HG02571 (cell line): ENCODE measurements around the gene KCNK18.
"Not testable (repeated sequence)": the region's sequence is repeated elsewhere in the genome, so short reads cannot be mapped to it uniquely, and the experiment has no call there.

Source experiments
- ATAC-seq: cut with Tn5 transposase; IDR thresholded peaks from one replicate; pipeline ENCODE4 v1.9.1; 2021; ENCODE audit warnings: mild to moderate bottlenecking, moderate library complexity; ENCODE audit not compliant: unreplicated experiment

The KCNK18 gene

GRCh38 chr10:117218654-117219053 is 21.4 kb downstream of the KCNK18 start:
- no peak for ATAC-seq

DNA sequence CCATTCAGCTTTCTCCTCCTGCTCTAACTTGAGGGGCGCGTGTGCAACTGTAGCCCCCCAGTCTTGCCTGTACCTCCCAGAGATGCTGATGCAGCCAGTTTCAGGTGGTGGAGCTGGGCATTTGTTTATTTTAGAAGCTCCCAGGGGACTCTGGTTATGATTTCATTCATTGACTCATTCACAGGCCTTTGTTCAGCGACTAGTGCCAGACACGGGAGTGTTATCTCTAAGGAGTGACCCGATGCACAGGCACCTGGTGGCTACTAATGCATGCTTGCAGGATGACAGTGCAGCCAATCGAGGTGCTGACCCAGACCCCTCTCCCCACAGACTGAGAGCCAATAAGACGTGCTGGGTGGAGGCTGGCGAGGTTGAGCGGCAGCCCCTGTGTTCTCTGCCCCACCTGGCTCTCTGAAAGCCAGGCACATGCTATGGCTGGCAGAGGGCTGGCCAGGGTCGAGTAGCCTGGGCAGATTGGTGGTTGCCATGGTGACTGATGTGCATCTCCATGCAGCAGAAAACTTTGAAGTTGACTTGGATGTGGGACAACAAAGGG is 23.9 kb downstream of the KCNK18 start:
- ATAC-seq: no peak

DNA sequence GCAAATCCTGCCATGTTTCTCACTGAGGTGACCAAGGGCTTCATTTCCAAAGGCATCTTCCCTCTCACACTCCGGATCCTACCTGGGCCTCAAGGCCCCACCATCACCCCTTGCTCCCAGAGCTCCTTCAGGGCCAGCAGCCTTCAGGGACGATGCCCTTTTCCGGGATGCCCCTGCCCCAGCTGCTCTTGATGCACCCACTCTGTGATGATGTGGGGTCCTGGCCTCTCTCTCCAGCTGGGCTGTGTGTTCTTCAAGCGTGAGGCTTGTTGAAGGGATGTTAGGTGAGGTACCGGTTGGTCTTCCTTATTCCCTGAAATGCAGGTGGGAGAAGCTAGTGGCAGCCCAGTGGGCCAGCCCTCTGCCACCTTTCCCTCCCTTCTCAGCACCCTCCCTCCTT is 25.3 kb downstream of the KCNK18 start:
- no peak for ATAC-seq

DNA sequence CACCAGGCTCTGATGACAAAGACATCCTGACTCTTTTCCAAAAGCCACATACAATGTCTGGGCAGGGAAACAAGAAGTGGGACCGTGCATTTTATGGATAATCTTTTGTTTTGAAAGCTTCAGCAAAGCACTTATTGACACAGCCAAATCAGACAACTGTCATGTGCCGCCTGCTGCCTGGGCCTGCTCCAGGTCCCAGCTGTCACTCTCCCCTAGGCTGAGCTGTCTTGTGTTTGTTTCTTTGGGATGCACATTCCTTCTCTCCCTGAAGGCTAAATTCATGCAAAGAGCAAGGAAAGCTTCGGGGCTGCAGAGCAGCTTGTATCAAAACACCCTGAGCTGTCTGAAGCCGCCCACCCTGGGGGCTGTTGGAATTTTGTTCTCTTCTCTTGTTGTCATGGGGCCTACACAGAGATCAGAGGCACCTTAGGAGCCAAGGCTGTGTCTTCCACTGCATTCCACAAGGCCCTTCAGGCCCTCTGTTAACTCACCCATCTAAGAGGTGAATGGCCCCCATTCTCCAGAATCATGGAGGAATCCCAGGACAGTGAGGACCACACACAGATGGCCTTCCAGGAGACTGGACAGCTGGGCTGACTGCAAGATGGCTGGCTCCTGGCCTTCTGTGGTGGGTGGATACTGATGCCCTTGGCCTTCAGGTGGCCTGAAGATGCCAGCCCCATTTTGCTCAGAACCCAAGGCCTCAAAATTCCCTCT is 25.8 kb downstream of the KCNK18 start:
- no peak for ATAC-seq

DNA sequence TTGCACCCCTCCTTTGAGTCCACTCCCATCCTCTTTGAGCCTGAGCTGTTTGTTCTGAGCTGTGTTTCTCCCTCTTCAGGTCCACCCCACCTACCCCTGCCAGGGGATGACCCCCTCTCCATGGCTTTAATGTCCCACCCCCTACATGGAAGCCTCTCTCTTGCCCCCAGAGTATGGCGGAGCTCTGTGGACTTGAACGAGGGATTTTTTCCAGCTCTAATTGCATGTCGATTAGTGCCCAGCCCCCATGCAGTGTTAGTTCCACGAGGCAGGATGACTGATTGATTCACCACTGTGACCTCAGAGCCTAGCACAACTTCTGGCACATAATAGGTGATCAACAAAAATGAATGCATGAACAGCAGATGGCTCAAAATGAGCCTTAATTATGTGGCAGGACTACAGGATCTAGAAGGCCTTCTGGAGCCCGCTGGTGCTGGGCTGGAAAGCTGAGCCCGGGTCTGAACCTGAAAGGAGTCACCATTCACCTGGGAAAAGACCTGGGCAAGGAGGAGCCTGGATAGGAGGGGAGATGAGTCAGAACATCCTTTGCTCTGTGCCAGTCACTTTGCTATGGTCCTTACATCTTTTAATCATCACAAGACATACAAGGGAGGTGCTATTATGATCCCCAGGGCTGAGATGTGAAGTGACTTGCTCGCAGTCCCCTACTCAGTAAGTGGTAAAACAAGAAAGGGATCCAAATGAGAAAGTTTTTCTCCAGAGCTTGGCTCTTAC is 26.6 kb downstream of the KCNK18 start:
- ATAC-seq: no peak

- ATAC-seq: no peak
Measured at GRCh38 chr10:117224881-117225280, 27.6 kb downstream of the KCNK18 start.

GRCh38 chr10:117226813-117227451 is 29.6 kb downstream of the KCNK18 start:
- no peak for ATAC-seq

GRCh38 chr10:117228210-117228609 is 30.9 kb downstream of the KCNK18 start:
- no peak for ATAC-seq

GRCh38 chr10:117230107-117230506 is 32.8 kb downstream of the KCNK18 start:
- ATAC-seq: not testable (repeated sequence)

DNA sequence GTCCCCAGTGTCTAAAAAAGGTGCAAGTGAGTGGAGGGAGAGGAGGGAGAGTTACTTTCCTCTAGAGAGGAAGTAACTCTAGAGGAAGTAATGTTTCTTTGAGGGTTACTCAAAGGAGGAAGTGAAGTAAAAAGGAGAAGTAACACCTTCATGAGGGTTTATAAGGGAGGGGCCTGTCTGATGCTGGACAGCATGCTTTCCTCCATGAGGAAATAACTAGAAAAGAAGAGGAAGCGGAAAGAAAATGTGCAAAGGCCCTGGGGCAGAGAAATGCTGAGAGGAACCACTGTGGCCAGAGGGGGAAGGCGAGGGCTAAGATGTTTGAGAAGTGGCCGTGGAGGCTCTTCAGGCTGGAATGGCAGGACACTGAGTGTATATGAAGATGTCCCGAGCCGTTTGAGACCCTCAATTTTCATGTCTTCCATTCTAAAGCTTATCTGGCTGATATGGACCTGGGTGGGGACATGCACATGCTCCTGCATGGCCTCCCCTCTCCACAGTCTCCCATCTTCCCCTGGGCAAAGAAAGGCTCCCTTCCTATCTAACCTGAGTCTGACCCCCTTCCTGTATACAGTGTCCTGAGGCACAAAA is 40.2 kb downstream of the KCNK18 start:
- no peak for ATAC-seq

DNA sequence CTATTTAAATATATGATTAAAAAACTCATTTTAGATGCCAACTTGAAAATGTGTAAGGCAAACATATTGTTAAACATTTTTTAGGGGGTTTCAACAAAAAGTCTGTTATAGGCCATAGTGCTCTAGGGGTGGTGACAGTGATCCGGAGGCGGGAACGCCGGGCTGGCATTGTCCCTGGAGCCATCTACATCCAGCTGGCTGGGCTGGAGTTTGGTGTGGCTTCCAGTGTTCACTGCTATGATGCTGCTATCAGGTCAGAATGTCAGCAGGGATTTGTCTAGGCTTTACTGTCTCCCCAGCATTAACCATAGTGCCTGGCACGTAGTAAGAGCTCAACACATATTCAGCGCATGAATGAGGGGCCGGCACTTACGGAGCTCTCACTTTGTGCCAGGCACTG is 41.8 kb downstream of the KCNK18 start:
- ATAC-seq: no peak

DNA sequence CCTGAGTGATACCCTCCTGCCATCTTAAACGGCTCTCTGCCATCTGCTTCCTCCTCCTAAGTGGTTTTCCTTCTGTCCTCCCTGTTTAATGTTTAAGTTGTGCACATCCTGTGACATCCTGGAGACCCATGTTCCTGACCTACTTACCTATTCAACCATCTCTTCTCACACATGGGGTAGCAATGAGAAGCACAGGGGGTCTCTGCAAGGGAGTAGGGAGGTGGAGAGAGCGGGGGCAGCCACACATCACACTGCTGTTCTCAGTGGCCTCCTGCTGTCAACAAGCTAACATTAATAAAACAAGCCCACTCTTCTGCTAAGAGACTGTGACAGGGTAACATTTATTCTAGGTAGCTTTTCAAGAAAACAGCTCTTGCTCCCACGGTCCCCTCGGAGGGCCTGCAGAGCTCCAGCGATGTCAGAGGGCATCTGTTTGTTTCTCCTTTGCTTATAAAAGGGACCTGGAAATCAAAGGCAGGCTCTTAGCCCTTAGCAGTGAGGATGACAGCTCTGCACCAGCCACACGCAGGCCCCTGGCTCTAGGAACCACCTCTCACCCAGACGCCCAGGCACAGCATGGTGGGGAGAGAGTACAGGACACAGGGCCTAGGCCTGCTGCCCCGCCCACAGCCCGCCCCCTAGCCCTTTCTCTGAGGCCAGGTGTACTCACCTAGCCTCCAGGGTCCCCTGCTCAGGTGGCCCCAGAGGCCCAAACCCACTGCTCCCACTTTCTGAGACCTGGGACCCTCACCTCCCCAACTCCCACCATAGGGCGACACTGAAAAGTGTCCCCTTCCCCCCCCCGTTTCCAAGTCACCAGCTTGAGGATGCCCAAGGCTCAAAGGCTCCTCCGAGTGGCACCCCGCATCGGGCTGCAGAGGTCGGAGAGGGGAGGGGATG is 42.7 kb downstream of the KCNK18 start:
- no peak for ATAC-seq

- no peak for ATAC-seq
Measured at GRCh38 chr10:117240621-117241529, 43.6 kb downstream of the KCNK18 start, which contains the start of gene SLC18A2. Gene SLC18A2 (plus strand): TSS chr10:117241114. CDS start chr10:117241694, 580 bp downstream.

DNA sequence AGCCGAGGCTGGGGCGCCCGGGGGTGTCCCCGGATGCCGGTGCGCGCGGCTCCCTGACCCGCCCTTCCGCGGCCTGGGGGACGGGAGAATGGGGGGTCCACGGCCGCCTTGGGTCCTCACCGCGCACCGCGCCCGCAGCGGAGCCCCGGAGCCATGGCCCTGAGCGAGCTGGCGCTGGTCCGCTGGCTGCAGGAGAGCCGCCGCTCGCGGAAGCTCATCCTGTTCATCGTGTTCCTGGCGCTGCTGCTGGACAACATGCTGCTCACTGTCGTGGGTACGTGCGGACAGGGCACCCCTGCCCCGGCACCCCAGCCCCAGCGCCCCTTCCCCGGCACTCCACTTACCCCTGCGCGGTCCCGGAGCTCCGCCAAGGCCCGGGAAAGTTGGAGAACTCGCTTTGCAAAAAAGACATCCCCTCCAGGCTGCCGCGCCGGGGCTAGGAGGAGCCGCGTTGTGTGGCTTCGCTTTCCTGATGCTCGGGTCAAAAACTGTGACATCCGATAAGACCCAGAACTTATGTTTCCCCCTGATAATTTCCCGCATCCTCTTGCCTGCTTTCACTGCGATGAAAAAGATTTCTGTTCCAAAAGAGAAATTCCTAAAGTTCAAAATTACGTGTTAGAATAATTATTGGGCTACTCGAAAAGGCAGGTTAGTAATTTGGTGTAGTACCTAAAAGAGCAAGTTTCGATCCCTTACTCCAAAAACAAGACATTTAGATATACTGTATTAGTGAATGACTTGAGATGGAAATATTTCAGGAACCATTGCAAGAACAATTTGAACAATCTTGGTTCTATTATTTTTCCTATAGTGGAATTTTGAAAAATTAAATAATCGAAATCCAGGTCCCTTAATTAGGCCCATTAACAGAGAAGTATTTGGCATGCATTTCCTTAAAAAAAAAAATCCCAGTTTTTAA is 44.5 kb downstream of the KCNK18 start:
- no peak for ATAC-seq

- ATAC-seq: no peak
Measured at GRCh38 chr10:117242463-117242832, 45.2 kb downstream of the KCNK18 start.

DNA sequence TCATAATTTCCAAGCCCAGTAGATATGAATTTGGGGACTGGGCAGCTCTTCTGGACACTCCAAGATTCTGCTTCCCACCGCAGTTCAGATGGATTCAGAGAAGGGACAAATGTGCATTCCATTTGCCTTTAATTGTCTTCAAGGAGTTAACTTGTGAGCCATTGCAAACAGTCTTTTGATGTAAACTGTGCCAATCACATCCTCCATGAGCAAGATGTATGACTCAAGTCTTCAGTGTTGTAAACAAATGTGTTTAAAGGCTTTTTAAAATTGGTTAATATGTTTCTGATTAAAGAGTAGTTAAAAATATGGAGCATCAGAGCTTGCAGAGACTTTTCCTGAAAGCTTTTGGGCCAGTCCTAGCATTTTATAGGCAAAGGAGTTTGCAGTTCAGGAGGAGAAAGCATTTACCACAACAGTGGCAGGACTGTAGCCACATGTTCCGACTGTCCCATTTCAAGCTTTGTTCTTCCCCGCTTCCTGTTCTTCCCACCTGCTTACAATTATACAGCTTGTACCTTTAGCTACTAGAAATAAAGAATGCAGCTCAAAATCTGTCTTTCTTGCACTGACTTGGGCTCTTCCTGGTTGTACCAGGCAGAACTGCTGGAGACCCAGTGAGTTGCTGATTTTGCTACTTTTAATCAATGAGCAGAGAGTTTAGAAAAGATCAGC is 49.8 kb downstream of the KCNK18 start:
- no peak for ATAC-seq

GRCh38 chr10:117248750-117249465 is 51.6 kb downstream of the KCNK18 start:
- no peak for ATAC-seq
